ENCODE data around the gene HSCB. TPM values are rescaled to one million over a fixed set of nuclear protein-coding genes. Genes with fewer than 3 reads are reported as not detected.
A peak's percentile ranks its signal among the peaks of the same experiment; 100 is the strongest.

The HSCB gene
- polyA plus RNA-seq, 1 donor (not counting 4 experiments of a cell fraction or from before 2014, with no cell fraction given): 12.5 TPM

DNA sequence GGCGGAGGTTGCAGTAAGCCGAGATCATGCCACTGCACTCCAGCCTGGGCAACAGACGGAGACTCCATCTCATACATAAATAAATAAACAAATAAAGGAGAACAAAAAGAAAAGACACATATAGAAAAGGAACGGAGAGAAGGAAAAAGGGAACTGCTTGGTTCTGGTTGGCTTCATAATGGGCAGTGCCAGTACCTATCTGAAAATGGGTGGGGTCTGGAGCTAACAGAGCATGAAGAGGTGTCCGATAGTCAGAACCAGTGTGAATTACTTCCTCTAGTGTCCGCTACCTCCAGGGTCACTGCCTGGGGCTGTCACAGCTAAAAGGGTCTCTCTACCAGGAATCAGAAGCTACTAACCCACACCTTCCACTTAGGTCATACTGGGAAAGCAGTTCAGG is 35.0 kb upstream of the HSCB start:
- H3K27me3 ChIP-seq (ENCODE audit: control insufficient read depth, extremely low read depth, insufficient read depth, low read length): no peaks in the 10 kb centered on the region
- H3K4me1 ChIP-seq (ENCODE audit: control insufficient read depth, extremely low read depth, insufficient read depth, low read length): peaks cover 18% of the 10 kb centered on the region
- H3K36me3 ChIP-seq (ENCODE audit: control insufficient read depth in 2 of 2, extremely low read depth in 1 of 2, insufficient read depth in 2 of 2, low read length in 2 of 2): peaks cover 3% of the 10 kb centered on the region in 2 experiments
- H3K9ac ChIP-seq (ENCODE audit: control insufficient read depth, extremely low read depth, insufficient read depth, low read length): no peak overlapping the region
- H3K9me1 ChIP-seq (ENCODE audit: control insufficient read depth, extremely low read depth, insufficient read depth, low read length): no peaks in the 10 kb centered on the region
- no peak overlapping the region for H2AFZ ChIP-seq (ENCODE audit: control insufficient read depth, low read length)
- H4K20me1 ChIP-seq (ENCODE audit: control insufficient read depth, extremely low read depth, insufficient read depth, low read length): no peaks in the 10 kb centered on the region
- H3K79me2 ChIP-seq (ENCODE audit: control insufficient read depth, insufficient read depth, low read length): no peaks in the 10 kb centered on the region
- dilution Hi-C loops (cut with MboI; ENCODE audit: extremely low pct_ligation_motif_present, low sequenced_read_pairs): no loop called here
- no peak for DNase-seq (ENCODE audit: low read depth, low spot score)
- no peaks in the 10 kb centered on the region for H3K9me3 ChIP-seq (ENCODE audit: control insufficient read depth, low read depth, low read length)
- TF ChIP-seq EZH2 (IDR thresholded peaks at IDR 0.05; ENCODE audit: low read length): no peak
- TF ChIP-seq CTCF (optimal IDR thresholded peaks at IDR 0.05 in 1 of 3, IDR thresholded peaks at IDR 0.05 in 1 of 3, conservative IDR thresholded peaks at IDR 0.05 in 1 of 3; ENCODE audit: extremely low read depth in 1 of 3, insufficient read depth in 2 of 3, low read length in 3 of 3): no peak
- no peak overlapping the region for H3K27ac ChIP-seq (ENCODE audit: control insufficient read depth, insufficient read depth, low read length)
- H3K4me3 ChIP-seq (ENCODE audit: control insufficient read depth in 2 of 3, extremely low read depth in 1 of 3, insufficient read depth in 2 of 3, low read depth in 1 of 3, low read length in 3 of 3): no peak overlapping the region
- H3K4me2 ChIP-seq (ENCODE audit: control insufficient read depth, extremely low read depth, insufficient read depth, low read depth, low read length): no peak overlapping the region
- FAIRE-seq: no peak

DNA sequence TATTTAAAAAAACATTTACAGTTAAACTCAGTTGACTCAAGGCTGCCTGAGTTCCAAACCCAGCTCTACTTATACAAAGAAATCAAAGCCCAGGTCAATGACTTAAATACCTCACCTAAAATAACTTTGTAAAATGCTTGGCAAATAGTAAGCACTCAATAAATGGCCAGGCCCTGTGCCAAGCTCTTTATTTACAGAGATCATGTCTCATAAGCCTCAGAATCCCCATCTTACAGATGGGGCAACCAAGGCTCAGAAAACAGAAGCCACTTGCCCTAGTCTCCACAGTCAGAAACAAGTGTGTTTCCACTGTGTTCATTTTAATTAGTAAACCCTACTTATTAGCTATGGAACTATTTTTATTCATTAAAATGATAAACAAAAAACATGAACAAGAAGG is 31.7 kb upstream of the HSCB start:
- H3K36me3 ChIP-seq (ENCODE audit: control insufficient read depth in 2 of 2, extremely low read depth in 1 of 2, insufficient read depth in 2 of 2, low read length in 2 of 2): peaks cover 3% of the 10 kb centered on the region in 2 experiments
- peak overlapping the region; percentile 48 for H3K27ac ChIP-seq (ENCODE audit: control insufficient read depth, insufficient read depth, low read length)
- H3K79me2 ChIP-seq (ENCODE audit: control insufficient read depth, insufficient read depth, low read length): no peaks in the 10 kb centered on the region
- dilution Hi-C loops (cut with MboI; ENCODE audit: extremely low pct_ligation_motif_present, low sequenced_read_pairs): no loop called here
- TF ChIP-seq EZH2 (IDR thresholded peaks at IDR 0.05; ENCODE audit: low read length): no peak
- TF ChIP-seq CTCF (optimal IDR thresholded peaks at IDR 0.05 in 1 of 3, IDR thresholded peaks at IDR 0.05 in 1 of 3, conservative IDR thresholded peaks at IDR 0.05 in 1 of 3; ENCODE audit: extremely low read depth in 1 of 3, insufficient read depth in 2 of 3, low read length in 3 of 3): no peak
- no peak overlapping the region for H2AFZ ChIP-seq (ENCODE audit: control insufficient read depth, low read length)
- H3K4me2 ChIP-seq (ENCODE audit: control insufficient read depth, extremely low read depth, insufficient read depth, low read depth, low read length): peak overlapping the region; percentile 61
- peaks cover 29% of the 10 kb centered on the region for H3K4me1 ChIP-seq (ENCODE audit: control insufficient read depth, extremely low read depth, insufficient read depth, low read length)
- no peaks in the 10 kb centered on the region for H4K20me1 ChIP-seq (ENCODE audit: control insufficient read depth, extremely low read depth, insufficient read depth, low read length)
- H3K9me1 ChIP-seq (ENCODE audit: control insufficient read depth, extremely low read depth, insufficient read depth, low read length): no peaks in the 10 kb centered on the region
- no peak for DNase-seq (ENCODE audit: low read depth, low spot score)
- no peak overlapping the region for H3K9ac ChIP-seq (ENCODE audit: control insufficient read depth, extremely low read depth, insufficient read depth, low read length)
- no peak for FAIRE-seq
- no peaks in the 10 kb centered on the region for H3K27me3 ChIP-seq (ENCODE audit: control insufficient read depth, extremely low read depth, insufficient read depth, low read length)
- no peaks in the 10 kb centered on the region for H3K9me3 ChIP-seq (ENCODE audit: control insufficient read depth, low read depth, low read length)
- peak overlapping the region in 2 of 3 experiments; percentile 16 to 24 for H3K4me3 ChIP-seq (ENCODE audit: control insufficient read depth in 2 of 3, extremely low read depth in 1 of 3, insufficient read depth in 2 of 3, low read depth in 1 of 3, low read length in 3 of 3)
